GM12892 (cell line): ENCODE results near the gene SSR4.

Experiments
- POLR2A ChIP-seq: IDR thresholded peaks from 2 replicates; pipeline ENCODE4 v1.6.1; 2011; ENCODE audit warnings: low read depth, low read length, control low read depth
- POLR2AphosphoS5 ChIP-seq: IDR thresholded peaks from 2 replicates; pipeline ENCODE4 v1.6.1; 2011; ENCODE audit warnings: low read depth, low read length, control low read depth

DNA sequence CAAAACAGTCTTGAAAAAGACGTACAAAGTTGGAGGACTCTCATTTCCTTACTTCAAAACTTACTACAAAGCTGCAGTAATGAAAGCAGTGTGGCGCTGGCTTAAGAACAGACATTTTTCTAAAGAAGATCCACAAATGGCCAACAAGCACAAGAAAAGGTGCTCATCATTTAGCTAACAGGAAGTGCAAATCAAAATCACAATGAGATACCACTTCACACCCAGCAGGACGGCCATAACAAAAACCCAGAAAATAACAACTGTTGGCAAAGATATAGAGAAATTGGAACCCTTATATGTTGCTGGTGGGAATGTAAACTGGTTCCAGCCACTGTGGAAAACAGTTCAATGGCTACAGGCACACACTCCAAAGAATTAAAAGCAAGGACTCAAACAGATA, 32.5 kb downstream of the SSR4 start:
- TF ChIP-seq POLR2A (no peak), POLR2AphosphoS5 (no peak)
